GM19438 (cell line): Measurements from ENCODE around the gene AKAP9.
"Not testable (repeated sequence)": the region's sequence is repeated elsewhere in the genome, so short reads cannot be mapped to it uniquely, and the experiment has no call there.

Experiments
- ATAC-seq: cut with Tn5 transposase; IDR thresholded peaks from one replicate; pipeline ENCODE4 v1.9.1; 2021; ENCODE audit warnings: low read depth; ENCODE audit not compliant: unreplicated experiment

Gene AKAP9

DNA sequence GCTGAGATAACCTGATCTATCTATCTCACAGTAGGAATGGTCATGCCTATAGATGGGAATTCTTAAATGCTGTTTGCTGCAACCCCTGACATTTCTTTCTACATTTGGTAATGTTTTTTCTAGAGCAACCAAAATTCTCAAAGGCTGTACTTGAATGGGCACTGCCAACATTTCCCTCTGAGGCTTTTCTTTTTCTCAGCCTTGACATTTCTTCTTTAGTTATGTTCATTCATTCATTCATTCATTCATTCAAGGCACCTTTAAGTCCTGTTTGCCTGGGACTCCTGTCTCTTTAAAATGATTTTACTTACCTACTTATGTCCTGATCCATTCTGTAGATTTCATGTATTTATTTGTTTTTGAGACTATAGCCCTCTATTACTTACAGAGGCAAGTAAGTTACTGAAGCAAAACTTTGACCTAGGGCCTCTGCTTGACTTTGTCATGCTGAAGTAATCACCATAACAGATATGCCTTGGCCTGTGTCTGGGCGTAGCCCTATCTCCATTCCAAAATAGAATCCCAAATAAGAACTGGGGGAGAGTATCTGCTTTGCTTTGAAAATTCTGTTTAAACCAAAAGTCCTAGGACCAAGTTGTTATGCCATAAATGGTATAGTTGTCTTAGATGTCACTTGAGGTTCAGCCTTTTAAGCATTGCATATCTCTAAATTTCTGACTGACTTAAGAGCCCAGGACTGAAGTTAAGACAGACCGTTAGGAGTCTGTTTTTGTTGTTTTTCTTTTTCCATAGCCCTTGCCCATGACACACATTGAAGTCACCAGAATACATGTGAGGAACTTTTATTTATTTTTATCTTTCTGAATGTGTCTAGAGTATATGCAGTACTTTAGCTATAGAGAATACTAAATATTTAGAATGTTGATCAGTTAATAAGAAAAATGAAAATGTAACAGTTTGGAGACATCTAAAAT lies 59.2 kb downstream of the AKAP9 start:
- ATAC-seq: no peak

DNA sequence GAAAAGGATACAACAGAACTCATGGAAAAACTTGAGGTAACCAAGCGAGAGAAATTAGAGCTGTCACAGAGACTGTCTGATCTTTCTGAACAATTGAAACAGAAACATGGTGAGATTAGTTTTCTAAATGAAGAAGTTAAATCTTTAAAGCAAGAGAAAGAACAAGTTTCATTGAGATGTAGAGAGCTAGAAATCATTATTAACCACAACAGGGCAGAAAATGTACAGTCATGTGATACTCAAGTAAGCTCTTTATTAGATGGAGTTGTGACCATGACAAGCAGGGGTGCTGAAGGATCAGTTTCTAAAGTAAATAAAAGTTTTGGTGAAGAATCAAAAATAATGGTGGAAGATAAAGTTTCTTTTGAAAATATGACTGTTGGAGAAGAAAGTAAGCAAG lies 62.1 kb downstream of the AKAP9 start:
- no peak for ATAC-seq

- ATAC-seq: no peak
Measured at GRCh38 chr7:92006046-92006445, 65.4 kb downstream of the AKAP9 start.

GRCh38 chr7:92010215-92010614 lies 69.6 kb downstream of the AKAP9 start:
- no peak for ATAC-seq

- no peak for ATAC-seq
Measured at GRCh38 chr7:92013611-92014010, 72.9 kb downstream of the AKAP9 start.

- no peak for ATAC-seq
Measured at GRCh38 chr7:92020636-92021035, 80.0 kb downstream of the AKAP9 start.

DNA sequence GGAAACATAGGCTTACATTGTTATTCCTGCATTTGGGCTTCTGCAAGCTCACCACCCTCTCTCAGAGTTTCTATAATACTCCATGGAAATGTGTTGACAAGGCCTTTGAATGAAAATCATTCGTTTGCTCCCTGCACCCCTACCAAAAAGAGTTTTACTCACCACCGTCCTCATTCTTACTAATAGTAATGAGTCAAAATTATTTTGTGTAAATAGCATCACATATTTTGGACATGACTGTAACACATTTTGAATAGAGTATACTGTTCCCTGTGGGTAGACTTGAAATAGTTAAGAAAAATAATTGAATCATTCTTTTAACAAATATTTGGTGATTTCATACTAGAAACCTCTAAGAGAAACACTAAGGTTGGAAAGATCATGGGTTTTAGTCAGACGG lies 84.6 kb downstream of the AKAP9 start:
- ATAC-seq: no peak

DNA sequence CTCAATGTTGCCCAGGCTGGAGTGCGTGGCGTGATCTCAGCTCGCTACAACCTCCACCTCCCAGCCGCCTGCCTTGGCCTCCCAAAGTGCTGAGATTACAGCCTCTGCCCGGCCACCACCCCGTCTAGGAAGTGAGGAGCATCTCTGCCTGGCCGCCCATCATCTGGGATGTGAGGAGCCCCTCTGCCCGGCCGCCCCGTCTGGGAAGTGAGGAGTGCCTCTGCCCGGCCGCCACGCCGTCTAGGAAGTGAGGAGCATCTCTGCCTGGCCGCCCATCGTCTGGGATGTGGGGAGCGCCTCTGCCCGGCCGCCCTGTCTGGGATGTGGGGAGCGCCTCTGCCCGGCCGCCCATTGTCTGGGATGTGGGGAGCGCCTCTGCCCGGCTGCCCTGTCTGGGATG lies 86.0 kb downstream of the AKAP9 start:
- not testable (repeated sequence) for ATAC-seq

- not testable (repeated sequence) for ATAC-seq
Measured at GRCh38 chr7:92027128-92027527, 86.5 kb downstream of the AKAP9 start.

DNA sequence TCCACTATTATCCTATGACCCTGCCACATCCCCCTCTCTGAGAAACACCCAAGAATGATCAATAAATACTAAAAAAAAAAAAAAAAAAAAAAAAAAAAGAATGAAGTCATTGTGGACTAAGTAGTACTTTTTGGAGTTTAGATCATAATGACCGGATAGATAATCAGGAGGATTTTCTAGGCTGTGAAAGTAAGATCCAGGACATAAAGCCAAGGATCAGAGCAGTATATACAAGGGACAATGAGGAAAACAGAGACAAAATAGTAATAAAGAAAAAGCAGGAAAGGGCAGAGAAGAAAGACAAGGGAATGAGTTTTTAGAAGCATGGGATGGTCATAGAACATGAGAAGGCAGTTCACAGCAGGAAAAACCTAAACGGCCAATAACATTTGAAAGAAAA lies 87.6 kb downstream of the AKAP9 start:
- no peak for ATAC-seq

DNA sequence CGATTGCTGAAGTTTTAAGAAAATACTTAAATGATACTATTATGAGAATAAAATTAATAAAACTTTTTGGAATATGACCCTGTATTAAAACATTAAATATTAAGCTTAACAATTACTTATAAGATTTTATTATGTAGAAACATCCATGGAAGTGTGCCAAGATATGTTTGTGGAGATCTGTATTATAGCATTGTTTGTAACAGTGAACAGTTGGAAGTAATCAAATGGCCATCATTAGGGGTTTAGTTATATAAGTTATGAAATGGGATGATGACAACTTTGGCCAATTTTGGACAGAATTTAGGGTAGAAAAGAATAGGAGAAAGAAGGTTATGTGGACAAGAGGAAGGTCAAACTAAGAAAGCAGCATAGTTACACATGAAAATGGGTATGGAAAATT lies 88.0 kb downstream of the AKAP9 start:
- no peak for ATAC-seq

DNA sequence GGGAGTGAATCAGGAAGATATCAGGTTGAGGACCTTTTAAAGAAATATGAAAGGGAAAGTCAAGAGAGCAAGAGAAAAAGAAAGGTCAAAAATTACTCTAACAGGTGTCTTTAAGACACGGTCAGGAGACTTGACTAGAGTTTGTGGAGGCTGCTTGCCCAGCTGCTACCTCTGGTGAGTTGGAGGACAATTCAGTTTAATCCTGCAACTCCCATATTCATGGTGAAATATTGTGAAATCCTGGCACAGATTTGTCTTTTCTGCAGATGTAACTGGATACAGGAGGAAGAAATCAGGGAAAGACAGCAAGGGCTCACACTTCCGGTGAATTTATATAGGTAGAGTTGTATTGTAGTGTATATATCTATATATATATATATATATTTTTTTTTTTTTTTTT lies 93.5 kb downstream of the AKAP9 start:
- ATAC-seq: no peak

- ATAC-seq: no peak
Measured at GRCh38 chr7:92035576-92035975, 94.9 kb downstream of the AKAP9 start.

- no peak for ATAC-seq
Measured at GRCh38 chr7:92039900-92040299, 99.2 kb downstream of the AKAP9 start.

GRCh38 chr7:92042056-92042737 lies 101.5 kb downstream of the AKAP9 start:
- ATAC-seq: no peak

GRCh38 chr7:92043098-92043497 lies 102.4 kb downstream of the AKAP9 start:
- ATAC-seq: no peak

DNA sequence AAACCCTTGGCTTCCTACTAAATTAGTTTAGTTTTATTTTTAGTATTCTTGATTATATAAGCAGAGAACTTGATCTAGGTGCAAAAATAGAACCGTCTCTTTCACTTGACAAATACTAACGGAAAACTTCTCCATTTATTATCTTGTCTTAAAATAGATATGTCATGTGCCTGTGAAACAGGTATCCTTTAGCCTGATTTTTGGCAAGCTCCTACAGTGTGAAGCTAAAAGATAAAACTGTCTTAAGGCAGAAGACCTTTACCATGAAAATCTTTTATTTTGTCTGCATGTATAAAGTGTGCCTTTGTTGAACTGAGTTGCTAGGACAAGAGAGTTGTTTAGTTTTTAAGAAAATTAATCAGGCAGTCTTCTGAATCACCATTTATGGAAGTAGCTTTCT lies 103.0 kb downstream of the AKAP9 start:
- ATAC-seq: no peak

GRCh38 chr7:92044148-92044547 lies 103.5 kb downstream of the AKAP9 start:
- ATAC-seq: no peak

GRCh38 chr7:92044940-92045339 lies 104.3 kb downstream of the AKAP9 start:
- no peak for ATAC-seq

- no peak for ATAC-seq
Measured at GRCh38 chr7:92051655-92052054, 111.0 kb downstream of the AKAP9 start.

DNA sequence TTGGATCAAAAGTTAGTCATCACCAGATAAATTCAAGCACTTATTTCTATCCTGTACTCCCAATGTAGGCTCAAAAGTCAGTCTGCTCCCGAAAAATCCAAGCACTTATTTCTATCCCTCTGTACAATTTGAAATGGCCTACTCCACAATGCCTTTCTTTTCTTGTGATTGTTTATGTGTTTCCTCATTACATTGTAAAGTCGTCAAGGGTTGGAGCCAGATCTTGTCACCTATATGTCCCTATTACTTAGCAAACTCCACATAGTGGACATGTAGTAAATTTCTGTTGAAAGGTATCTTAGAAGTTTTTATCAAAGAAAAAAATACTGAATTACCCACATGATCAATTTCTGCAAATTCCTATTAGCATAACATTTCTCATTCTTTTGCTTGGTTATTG lies 111.5 kb downstream of the AKAP9 start:
- ATAC-seq: no peak

- no peak for ATAC-seq
Measured at GRCh38 chr7:92052684-92053083, 112.0 kb downstream of the AKAP9 start.
